GM23248 (cell line): ENCODE measurements around the gene NLK. TPM values are rescaled to one million over a fixed set of nuclear protein-coding genes. Genes with fewer than 3 reads are reported as not detected.

ENCODE experiments used
- DNase-seq: peaks from one replicate; pipeline ENCODE4 v3.0.0-alpha.2; 2015
- H2AFZ ChIP-seq: fragments of 200-600 bp; sonication (generic); 2 replicates; pipeline ENCODE4 v1.6.1; 2016; ENCODE audit warnings: antibody characterized with exemption
- H3F3A ChIP-seq: fragments of 200-600 bp; sonication (generic); 2 replicates; pipeline ENCODE4 v1.6.1; 2016; ENCODE audit warnings: mild to moderate bottlenecking, antibody characterized with exemption, mixed run types; ENCODE audit not compliant: insufficient read depth
- H3K27ac ChIP-seq: fragments of 200-600 bp; sonication (generic); 2 replicates; pipeline ENCODE4 v1.5.1; 2016; ENCODE audit warnings: mild to moderate bottlenecking
- H3K27me3 ChIP-seq: fragments of 200-600 bp; sonication (generic); replicated peaks from 2 replicates; pipeline ENCODE4 v1.6.1; 2016; ENCODE audit warnings: mild to moderate bottlenecking; ENCODE audit not compliant: insufficient read depth
- H3K36me3 ChIP-seq: fragments of 200-600 bp; sonication (generic); 2 replicates; pipeline ENCODE4 v1.6.1; 2016; ENCODE audit warnings: low read depth, mild to moderate bottlenecking
- H3K4me1 ChIP-seq: fragments of 200-600 bp; sonication (generic); 2 replicates; pipeline ENCODE4 v1.6.1; 2016; ENCODE audit warnings: mild to moderate bottlenecking; ENCODE audit not compliant: insufficient read depth
- H3K4me2 ChIP-seq: fragments of 200-600 bp; sonication (generic); one replicate; pipeline ENCODE4 v1.6.1; 2016; ENCODE audit warnings: mild to moderate bottlenecking; ENCODE audit not compliant: unreplicated experiment
- H3K4me3 ChIP-seq: fragments of 200-600 bp; sonication (generic); 2 replicates; pipeline ENCODE4 v1.5.1; 2016; ENCODE audit warnings: mild to moderate bottlenecking
- H3K79me2 ChIP-seq: fragments of 200-600 bp; sonication (generic); 2 replicates; pipeline ENCODE4 v1.6.1; 2016; ENCODE audit warnings: mild to moderate bottlenecking; ENCODE audit not compliant: insufficient read depth
- H3K9ac ChIP-seq: fragments of 200-600 bp; sonication (generic); 2 replicates; pipeline ENCODE4 v1.6.1; 2016; ENCODE audit warnings: mild to moderate bottlenecking
- H3K9me2 ChIP-seq: fragments of 200-600 bp; sonication (generic); 2 replicates; pipeline ENCODE4 v1.6.1; 2016; ENCODE audit warnings: mixed run types, mild to moderate bottlenecking, moderate library complexity; ENCODE audit not compliant: insufficient read depth
- H3K9me3 ChIP-seq: fragments of 200-600 bp; sonication (generic); one replicate; pipeline ENCODE4 v1.6.1; 2017; ENCODE audit warnings: low read depth
- H4K20me1 ChIP-seq: fragments of 200-600 bp; sonication (generic); 2 replicates; pipeline ENCODE4 v1.6.0; 2016; ENCODE audit not compliant: insufficient read depth
- EZH2 ChIP-seq: fragments of 200-600 bp; sonication (generic); IDR thresholded peaks from 2 replicates; pipeline ENCODE4 v1.6.1; 2018; ENCODE audit warnings: antibody characterized with exemption, mild to moderate bottlenecking; ENCODE audit not compliant: insufficient read depth, poor library complexity, severe bottlenecking
- EZH2phosphoT487 ChIP-seq: fragments of 200-600 bp; sonication (generic); IDR thresholded peaks from 2 replicates; pipeline ENCODE4 v1.6.1; 2018; ENCODE audit warnings: antibody characterized with exemption, moderate library complexity, mild to moderate bottlenecking, low read depth; ENCODE audit not compliant: insufficient read depth
- WGBS, 2 experiments: methylation state at CpG; one replicate each; pipeline ENCODE4 v1.1.6; 2015 to 2017; ENCODE audit warnings: low lambda C conversion rate in 2 of 2, low coverage in 1 of 2; ENCODE audit errors: missing lambda C conversion rate in 2 of 2; 5-methylcytosine and 5-hydroxymethylcytosine counted together
- in situ Hi-C: fragments of 300-500 bp; cut with MboI; formaldehyde crosslinking; loops from 2 replicates; pipeline ENCODE4 v1.15.0; 2020
- polyA plus RNA-seq: library from polyadenylated mRNA; unstranded; fragments of >200 nt; fragmentation: Nextera tagmentation; extraction: Ambion mirVana; gene quantifications from 2 replicates; pipeline ENCODE4 v1.2.1, GENCODE V29; 2016
- total RNA-seq: library from RNA; depleted of rRNA; stranded (reverse); fragments of >200 nt; shearing (Covaris generic); gene quantifications from 2 replicates; pipeline ENCODE4 v1.2.3, GENCODE V29; 2014

NLK gene
- total and polyA plus RNA-seq, 2 experiments from 2014 or later: 3.8 to 17.6 TPM

DNA sequence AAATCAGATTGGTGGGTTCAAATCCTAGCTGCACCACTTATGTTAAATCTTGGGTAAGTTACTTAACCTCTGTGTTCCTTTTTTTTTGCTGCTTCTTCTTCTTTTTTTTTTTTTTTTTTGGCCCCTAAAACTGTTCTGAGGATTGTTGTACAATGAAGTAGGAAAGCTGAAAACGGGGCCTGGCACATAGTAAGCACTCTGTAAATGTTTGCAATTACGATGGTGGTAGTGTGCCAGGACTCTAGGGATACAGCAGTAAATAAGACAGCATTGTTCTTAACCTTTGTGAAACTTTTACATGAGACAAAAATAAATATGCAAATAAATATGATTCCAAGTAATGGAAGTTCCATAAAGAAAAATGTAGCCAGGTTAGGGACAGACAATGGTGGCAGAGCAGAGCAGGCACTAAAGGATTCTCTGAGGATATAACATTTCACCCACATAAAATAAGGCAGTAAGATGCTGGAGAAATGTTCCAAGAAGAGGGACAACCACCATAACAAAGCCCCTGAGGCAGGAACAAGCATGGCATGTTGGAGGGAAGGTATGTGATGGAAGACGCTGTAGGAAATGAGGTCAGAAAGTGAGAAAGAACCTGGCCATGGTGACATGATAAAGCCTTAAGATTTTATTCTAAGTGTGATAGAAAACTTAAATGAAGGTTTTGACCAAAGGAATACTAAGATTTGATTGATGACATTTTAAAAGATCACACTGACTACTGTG is 127.3 kb downstream of the NLK start:
- H3K4me2 ChIP-seq: no peak overlapping the region
- H3K36me3 ChIP-seq: peaks cover 19% of the 10 kb centered on the region; the same call in 1 of the 2 replicates
- peaks cover 27% of the 10 kb centered on the region for H3K4me1 ChIP-seq
- no peaks in the 10 kb centered on the region for H3K79me2 ChIP-seq
- H3K27ac ChIP-seq: no peak overlapping the region
- no peak overlapping the region for H3K9ac ChIP-seq
- no peaks in the 10 kb centered on the region for H3K9me2 ChIP-seq
- WGBS, 2 experiments: 51 to 53% methylated on average over 3 of the region's 3 CpGs
- peaks cover 14% of the 10 kb centered on the region; the same call in 1 of the 2 replicates for H3F3A ChIP-seq
- H3K9me3 ChIP-seq: no peaks in the 10 kb centered on the region
- H3K27me3 ChIP-seq: no peaks in the 10 kb centered on the region
- no peak for DNase-seq
- H4K20me1 ChIP-seq: no peaks in the 10 kb centered on the region
- H3K4me3 ChIP-seq: no peak overlapping the region
- H2AFZ ChIP-seq: no peak overlapping the region
- TF ChIP-seq EZH2: no peak
- no peak for TF ChIP-seq EZH2phosphoT487
- in situ Hi-C loops: no loop called here

DNA sequence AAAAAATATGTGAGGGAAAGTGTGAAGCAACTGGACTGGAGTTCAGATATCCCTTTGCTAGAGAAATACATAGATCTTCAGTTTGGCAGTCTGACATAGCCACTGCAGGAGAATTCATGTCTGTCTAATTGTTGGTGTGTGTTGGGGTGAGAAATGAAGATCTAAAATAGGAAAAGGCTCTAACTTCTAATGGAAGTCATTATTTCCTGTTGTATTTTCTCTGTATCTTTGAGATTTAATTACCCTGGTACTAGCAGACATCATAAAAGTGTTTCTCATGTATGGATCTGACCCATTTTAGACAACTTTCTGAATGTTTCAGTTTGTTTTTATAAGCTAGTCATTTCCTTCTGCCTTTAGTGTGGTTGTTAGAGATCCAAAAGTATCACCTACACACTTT is 128.3 kb downstream of the NLK start:
- no peaks in the 10 kb centered on the region for H3K9me3 ChIP-seq
- no peak overlapping the region for H3K9ac ChIP-seq
- H3K36me3 ChIP-seq: peaks cover 19% of the 10 kb centered on the region; the same call in 1 of the 2 replicates
- H3K27me3 ChIP-seq: no peaks in the 10 kb centered on the region
- peak overlapping the region; percentile 16 for H3K4me2 ChIP-seq
- DNase-seq: peak; percentile 13
- H3K4me1 ChIP-seq: peaks cover 27% of the 10 kb centered on the region
- H3K27ac ChIP-seq: 0 out of 2 replicates have a peak overlapping the region, but pooled peaks have one; percentile 8
- H4K20me1 ChIP-seq: no peaks in the 10 kb centered on the region
- in situ Hi-C loops: no loop called here
- no peak overlapping the region for H3K4me3 ChIP-seq
- no peak overlapping the region for H2AFZ ChIP-seq
- TF ChIP-seq EZH2 (no peak), EZH2phosphoT487 (no peak)
- peaks cover 14% of the 10 kb centered on the region; the same call in 1 of the 2 replicates for H3F3A ChIP-seq
- H3K9me2 ChIP-seq: no peaks in the 10 kb centered on the region
- H3K79me2 ChIP-seq: no peaks in the 10 kb centered on the region

DNA sequence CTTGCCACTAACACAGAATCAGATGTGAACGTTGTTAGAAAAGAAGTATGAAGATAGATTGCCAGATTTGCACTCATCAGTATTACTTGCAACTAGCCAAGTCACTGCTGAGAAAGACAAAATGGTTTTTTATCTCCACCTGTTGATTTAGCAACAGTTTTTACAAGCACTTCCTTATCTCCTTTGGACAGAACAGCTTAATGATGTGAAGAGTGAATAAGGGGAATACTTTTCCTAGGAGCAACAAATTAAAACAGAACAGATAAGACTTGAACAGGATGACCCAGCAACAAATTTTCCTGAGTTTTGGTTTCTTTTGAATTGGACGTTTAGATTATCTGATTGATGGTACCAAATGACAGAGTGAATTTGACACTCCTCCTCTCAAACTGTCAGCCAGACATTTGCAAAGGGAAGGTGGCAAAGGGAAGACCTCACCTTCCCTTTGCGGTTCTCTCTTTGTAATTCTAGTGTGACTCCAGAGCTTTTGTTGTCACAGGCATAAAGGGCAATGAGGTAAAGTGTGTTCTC is 130.6 kb downstream of the NLK start:
- no peak for DNase-seq
- Histone ChIP-seq H3K9me2 (no peaks in the 10 kb centered on the region), H3K27ac (no peak overlapping the region), H4K20me1 (no peaks in the 10 kb centered on the region), H3K9me3 (no peaks in the 10 kb centered on the region), H3K79me2 (no peaks in the 10 kb centered on the region), H3K27me3 (no peaks in the 10 kb centered on the region), H3F3A (peaks cover 14% of the 10 kb centered on the region; the same call in 1 of the 2 replicates), H3K36me3 (peaks cover 19% of the 10 kb centered on the region; the same call in 1 of the 2 replicates), H3K9ac (no peak overlapping the region), H3K4me1 (peaks cover 27% of the 10 kb centered on the region), H2AFZ (no peak overlapping the region), H3K4me2 (no peak overlapping the region), H3K4me3 (no peak overlapping the region)
- TF ChIP-seq EZH2 (no peak), EZH2phosphoT487 (no peak)
- WGBS, 2 experiments: 33 to 46% methylated on average over 3 of the region's 3 CpGs
- in situ Hi-C loops: no loop called here

DNA sequence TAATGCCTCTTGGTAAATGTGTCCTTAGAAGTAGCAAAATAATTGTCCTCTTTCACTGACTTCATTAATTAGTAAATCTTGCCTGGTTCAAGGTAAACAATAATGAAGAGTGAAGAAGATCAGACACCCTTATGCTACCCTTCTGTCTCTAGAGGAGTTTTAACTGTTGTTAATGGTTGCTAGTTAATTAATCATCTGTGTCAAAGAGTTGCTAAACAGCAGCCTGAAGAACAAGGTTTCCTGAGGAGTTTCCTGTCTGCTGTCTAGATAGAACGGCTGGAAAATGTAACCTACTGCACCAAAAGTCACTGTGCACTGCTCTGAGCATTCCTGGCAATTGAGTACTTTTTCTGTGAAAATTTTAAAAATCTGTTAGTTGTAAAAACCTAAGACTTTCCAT is 131.3 kb downstream of the NLK start:
- TF ChIP-seq EZH2phosphoT487 (no peak), EZH2 (no peak)
- H3K27me3 ChIP-seq: no peaks in the 10 kb centered on the region
- H3K79me2 ChIP-seq: no peaks in the 10 kb centered on the region
- H3K9me2 ChIP-seq: no peaks in the 10 kb centered on the region
- peaks cover 16% of the 10 kb centered on the region; the same call in 1 of the 2 replicates for H3K36me3 ChIP-seq
- H3K9ac ChIP-seq: no peak overlapping the region
- no peak overlapping the region for H3K4me2 ChIP-seq
- peaks cover 14% of the 10 kb centered on the region; the same call in 1 of the 2 replicates for H3F3A ChIP-seq
- H3K4me3 ChIP-seq: no peak overlapping the region
- no peaks in the 10 kb centered on the region for H4K20me1 ChIP-seq
- in situ Hi-C loops: no loop called here
- peaks cover 27% of the 10 kb centered on the region for H3K4me1 ChIP-seq
- no peak overlapping the region for H3K27ac ChIP-seq
- 83 to 90% methylated on average over 1 of the region's 1 CpG for WGBS, 2 experiments
- H3K9me3 ChIP-seq: no peaks in the 10 kb centered on the region
- DNase-seq: no peak
- no peak overlapping the region for H2AFZ ChIP-seq
